Liver (tissue), 3 donors: Measurements from ENCODE around the gene STOX2.

Experiments
- EGR1 ChIP-seq, 2 donors: IDR thresholded peaks; 2 replicates each; pipeline ENCODE4 v1.6.1; 2016 to 2018; ENCODE audit warnings: antibody characterized with exemption in 2 of 2, low read depth in 2 of 2
- TF ChIP-seq, protein P1 (sequence below): IDR thresholded peaks from 2 replicates; pipeline ENCODE4 v1.6.1; 2016; ENCODE audit warnings: antibody characterized with exemption
- TF ChIP-seq, protein P2 (sequence below): fragments of 150-350 bp; IDR thresholded peaks from 2 replicates; pipeline ENCODE4 v1.5.1; 2017; ENCODE audit warnings: improper control_type of control experiment, low read depth, low read length; ENCODE audit not compliant: missing input control
- TF ChIP-seq, protein P3 (sequence below): IDR thresholded peaks from 2 replicates; pipeline ENCODE4 v1.6.1; 2016; ENCODE audit warnings: antibody characterized with exemption, mild to moderate bottlenecking
- donor health status: healthy.
- donor health status: healthy.

DNA sequence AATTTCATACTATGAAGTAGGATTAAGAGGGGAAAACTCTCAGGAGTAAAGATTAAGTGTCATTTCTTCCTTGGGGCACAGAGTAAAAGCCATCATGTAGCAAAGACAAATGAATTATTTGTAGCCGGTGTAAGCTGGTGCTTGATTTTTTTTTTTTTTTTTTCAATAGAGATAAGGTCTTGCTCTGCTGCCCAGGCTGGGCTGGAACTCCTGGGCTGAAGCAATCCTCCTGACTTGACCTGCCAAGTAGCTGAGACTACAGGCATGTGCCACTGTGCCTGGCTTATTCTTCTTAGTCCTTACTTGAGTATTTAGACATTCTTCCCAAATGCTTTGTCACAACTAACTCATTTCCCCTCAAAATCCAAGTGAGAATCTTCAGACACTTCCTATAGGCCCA, 125.7 kb downstream of the STOX2 start:
- TF ChIP-seq, protein P1, sequence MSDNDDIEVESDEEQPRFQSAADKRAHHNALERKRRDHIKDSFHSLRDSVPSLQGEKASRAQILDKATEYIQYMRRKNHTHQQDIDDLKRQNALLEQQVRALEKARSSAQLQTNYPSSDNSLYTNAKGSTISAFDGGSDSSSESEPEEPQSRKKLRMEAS: no peak
- TF ChIP-seq, protein P2, sequence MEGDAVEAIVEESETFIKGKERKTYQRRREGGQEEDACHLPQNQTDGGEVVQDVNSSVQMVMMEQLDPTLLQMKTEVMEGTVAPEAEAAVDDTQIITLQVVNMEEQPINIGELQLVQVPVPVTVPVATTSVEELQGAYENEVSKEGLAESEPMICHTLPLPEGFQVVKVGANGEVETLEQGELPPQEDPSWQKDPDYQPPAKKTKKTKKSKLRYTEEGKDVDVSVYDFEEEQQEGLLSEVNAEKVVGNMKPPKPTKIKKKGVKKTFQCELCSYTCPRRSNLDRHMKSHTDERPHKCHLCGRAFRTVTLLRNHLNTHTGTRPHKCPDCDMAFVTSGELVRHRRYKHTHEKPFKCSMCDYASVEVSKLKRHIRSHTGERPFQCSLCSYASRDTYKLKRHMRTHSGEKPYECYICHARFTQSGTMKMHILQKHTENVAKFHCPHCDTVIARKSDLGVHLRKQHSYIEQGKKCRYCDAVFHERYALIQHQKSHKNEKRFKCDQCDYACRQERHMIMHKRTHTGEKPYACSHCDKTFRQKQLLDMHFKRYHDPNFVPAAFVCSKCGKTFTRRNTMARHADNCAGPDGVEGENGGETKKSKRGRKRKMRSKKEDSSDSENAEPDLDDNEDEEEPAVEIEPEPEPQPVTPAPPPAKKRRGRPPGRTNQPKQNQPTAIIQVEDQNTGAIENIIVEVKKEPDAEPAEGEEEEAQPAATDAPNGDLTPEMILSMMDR: no peak
- TF ChIP-seq, protein P3, sequence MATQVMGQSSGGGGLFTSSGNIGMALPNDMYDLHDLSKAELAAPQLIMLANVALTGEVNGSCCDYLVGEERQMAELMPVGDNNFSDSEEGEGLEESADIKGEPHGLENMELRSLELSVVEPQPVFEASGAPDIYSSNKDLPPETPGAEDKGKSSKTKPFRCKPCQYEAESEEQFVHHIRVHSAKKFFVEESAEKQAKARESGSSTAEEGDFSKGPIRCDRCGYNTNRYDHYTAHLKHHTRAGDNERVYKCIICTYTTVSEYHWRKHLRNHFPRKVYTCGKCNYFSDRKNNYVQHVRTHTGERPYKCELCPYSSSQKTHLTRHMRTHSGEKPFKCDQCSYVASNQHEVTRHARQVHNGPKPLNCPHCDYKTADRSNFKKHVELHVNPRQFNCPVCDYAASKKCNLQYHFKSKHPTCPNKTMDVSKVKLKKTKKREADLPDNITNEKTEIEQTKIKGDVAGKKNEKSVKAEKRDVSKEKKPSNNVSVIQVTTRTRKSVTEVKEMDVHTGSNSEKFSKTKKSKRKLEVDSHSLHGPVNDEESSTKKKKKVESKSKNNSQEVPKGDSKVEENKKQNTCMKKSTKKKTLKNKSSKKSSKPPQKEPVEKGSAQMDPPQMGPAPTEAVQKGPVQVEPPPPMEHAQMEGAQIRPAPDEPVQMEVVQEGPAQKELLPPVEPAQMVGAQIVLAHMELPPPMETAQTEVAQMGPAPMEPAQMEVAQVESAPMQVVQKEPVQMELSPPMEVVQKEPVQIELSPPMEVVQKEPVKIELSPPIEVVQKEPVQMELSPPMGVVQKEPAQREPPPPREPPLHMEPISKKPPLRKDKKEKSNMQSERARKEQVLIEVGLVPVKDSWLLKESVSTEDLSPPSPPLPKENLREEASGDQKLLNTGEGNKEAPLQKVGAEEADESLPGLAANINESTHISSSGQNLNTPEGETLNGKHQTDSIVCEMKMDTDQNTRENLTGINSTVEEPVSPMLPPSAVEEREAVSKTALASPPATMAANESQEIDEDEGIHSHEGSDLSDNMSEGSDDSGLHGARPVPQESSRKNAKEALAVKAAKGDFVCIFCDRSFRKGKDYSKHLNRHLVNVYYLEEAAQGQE: no peak
- TF ChIP-seq EGR1 (IDR thresholded peaks at IDR 0.05; ENCODE audit: low read depth in 2 of 2): no peak
